ENCODE data around the gene MRFAP1.

DNA sequence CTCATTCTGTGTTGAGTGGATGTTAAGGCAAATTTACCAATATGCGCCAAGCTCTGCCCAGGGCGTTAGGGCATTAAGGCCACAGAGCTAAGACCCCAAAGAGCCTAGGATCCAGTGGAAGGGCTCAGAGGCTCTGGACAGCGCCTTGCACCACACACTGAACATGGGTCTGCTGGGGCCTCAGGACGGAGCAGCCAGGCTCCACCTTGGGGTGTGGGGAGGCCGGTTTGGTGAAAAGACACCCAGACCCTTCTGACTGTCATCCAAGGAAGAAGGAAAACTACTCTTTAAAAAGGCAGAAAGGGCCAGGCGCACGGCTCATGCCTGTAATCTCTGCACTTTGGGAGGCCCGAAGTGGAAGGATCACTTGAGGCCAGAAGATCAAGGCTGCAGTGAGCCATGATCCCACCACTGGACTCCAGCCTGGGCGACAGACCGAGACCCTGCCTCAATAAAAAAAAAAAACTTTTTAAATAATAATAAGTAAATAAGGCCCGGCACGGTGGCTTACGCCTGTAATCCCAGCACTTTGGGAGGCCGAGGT, 1.3 kb upstream of the MRFAP1 start:
- TF ChIP-seq, protein P1, sequence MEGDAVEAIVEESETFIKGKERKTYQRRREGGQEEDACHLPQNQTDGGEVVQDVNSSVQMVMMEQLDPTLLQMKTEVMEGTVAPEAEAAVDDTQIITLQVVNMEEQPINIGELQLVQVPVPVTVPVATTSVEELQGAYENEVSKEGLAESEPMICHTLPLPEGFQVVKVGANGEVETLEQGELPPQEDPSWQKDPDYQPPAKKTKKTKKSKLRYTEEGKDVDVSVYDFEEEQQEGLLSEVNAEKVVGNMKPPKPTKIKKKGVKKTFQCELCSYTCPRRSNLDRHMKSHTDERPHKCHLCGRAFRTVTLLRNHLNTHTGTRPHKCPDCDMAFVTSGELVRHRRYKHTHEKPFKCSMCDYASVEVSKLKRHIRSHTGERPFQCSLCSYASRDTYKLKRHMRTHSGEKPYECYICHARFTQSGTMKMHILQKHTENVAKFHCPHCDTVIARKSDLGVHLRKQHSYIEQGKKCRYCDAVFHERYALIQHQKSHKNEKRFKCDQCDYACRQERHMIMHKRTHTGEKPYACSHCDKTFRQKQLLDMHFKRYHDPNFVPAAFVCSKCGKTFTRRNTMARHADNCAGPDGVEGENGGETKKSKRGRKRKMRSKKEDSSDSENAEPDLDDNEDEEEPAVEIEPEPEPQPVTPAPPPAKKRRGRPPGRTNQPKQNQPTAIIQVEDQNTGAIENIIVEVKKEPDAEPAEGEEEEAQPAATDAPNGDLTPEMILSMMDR (IDR thresholded peaks at IDR 0.05), result no peak
- no peak for TF ChIP-seq EZH2phosphoT487 (IDR thresholded peaks at IDR 0.05)
- TF ChIP-seq EZH2 (IDR thresholded peaks at IDR 0.05), result no peak

Data from neural progenitor cell (in vitro differentiated cells).